Mononuclear cell (primary cell): ENCODE data around the gene DIO3. TPM values are rescaled to one million over a fixed set of nuclear protein-coding genes. Genes with fewer than 3 reads are reported as not detected.

ENCODE experiments used
- H3K27me3 ChIP-seq: 2 replicates; pipeline ENCODE4 v1.6.0; 2011; ENCODE audit warnings: low read length, control low read depth; ENCODE audit not compliant: insufficient read depth
- H3K4me1 ChIP-seq: 2 replicates; pipeline ENCODE4 v1.5.1; 2011; ENCODE audit warnings: mild to moderate bottlenecking, low read length, control low read depth; ENCODE audit not compliant: insufficient read depth
- H3K4me3 ChIP-seq: 2 replicates; pipeline ENCODE4 v1.5.1; 2011; ENCODE audit warnings: mild to moderate bottlenecking, low read length, moderate library complexity
- H3K9me3 ChIP-seq: 2 replicates; pipeline ENCODE4 v1.5.1; 2011; ENCODE audit warnings: low read depth, mild to moderate bottlenecking, control low read depth, low read length
- total RNA-seq: library from RNA; depleted of rRNA; stranded (reverse); fragments of >200 nt; gene quantifications from one replicate; pipeline ENCODE4 v1.2.3, GENCODE V29; 2012

DIO3 gene
- not detected for total RNA-seq

DNA sequence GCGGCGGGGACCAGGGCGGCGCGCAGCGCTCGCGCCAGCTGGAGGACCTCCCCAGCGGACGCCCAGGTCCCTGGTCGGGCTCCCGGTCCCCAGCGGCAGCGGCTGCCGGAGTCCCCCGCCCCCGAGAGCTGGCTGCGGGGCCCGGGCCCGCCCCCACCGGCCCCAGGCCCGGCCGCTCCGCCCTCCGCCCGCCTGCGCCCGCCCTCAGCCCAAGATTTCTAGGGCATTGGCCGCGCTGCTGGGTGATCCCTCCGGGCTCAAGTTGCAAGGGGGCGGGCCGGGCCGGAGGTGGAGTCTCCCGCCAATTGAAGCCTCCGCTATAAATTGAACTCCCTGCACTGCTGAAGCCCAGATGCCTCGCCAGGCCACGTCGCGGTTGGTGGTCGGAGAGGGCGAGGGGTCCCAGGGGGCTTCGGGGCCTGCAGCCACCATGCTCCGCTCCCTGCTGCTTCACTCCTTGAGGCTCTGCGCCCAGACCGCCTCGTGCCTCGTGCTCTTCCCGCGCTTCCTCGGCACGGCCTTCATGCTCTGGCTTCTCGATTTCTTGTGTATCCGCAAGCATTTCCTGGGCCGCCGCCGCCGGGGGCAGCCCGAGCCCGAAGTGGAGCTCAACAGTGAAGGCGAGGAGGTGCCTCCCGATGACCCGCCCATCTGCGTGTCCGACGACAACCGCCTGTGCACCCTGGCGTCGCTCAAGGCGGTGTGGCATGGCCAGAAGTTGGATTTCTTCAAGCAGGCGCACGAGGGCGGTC, at the start of gene DIO3:
TSS of gene DIO3 (plus strand) at position 351 of the 752 bp plus-strand sequence.
- peaks cover 60% of the 10 kb centered on the region for H3K27me3 ChIP-seq
- H3K4me1 ChIP-seq, result no peaks in the 10 kb centered on the region
- H3K4me3 ChIP-seq, result no peak within 1 kb of the TSS
- no peaks in the 10 kb centered on the region for H3K9me3 ChIP-seq

DNA sequence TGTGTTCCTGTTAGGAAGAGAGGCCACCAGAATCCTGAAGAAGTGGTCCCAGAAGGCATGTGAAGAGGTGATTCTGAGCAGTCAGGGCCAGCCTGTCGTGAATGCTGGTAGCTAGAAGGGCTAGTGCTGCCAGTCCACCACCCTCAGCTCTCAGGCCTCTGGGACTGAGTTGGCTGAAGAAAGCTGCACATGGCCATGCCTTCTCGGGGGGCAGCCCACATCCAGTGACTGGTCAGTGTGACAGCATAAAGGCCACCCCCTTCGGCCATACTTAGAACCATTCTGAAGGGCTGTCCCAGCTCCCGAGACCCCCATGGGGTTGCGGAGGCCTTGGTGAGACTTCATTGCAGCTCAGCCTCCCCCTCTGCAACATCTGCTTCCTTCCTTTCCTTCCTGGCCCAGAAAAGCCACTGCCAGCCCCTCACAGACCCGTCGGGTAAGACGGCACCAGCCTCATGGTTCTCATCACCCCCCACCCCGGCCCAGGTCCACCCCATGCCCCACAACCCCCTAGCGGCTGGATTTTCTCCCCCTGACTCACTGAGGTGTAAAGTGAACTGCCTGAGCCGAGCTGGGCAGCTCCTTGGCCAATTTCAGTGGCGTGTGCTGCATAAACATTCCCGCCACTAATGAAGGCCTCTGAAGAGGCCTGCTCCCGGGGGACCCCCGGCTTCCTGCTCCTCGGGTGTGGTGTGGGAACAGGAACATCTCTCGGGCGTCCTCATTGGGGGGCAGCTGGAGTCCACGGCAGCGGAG, 49.5 kb upstream of the DIO3 start:
- Histone ChIP-seq H3K4me3 (no peak overlapping the region), H3K27me3 (no peaks in the 10 kb centered on the region), H3K9me3 (no peaks in the 10 kb centered on the region), H3K4me1 (no peaks in the 10 kb centered on the region)

DNA sequence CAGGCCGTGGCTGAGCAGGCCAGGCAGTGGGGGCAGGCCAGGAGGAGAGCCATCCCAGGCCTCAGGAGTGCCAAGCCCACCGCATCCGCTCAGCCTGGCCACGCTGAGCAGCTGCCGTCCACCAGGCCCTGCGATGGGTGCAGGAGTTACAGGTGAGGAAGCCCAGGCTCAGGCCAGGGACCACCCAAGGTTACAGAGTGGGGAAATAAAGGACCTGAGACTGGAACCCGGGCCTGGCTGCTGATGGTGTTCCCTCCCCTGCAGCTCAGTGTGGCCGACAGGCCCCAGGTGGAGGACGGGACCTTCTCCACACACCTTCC, 49.0 kb upstream of the DIO3 start:
- H3K4me1 ChIP-seq, result no peaks in the 10 kb centered on the region
- H3K4me3 ChIP-seq, result no peak overlapping the region
- no peaks in the 10 kb centered on the region for H3K9me3 ChIP-seq
- H3K27me3 ChIP-seq, result no peaks in the 10 kb centered on the region

DNA sequence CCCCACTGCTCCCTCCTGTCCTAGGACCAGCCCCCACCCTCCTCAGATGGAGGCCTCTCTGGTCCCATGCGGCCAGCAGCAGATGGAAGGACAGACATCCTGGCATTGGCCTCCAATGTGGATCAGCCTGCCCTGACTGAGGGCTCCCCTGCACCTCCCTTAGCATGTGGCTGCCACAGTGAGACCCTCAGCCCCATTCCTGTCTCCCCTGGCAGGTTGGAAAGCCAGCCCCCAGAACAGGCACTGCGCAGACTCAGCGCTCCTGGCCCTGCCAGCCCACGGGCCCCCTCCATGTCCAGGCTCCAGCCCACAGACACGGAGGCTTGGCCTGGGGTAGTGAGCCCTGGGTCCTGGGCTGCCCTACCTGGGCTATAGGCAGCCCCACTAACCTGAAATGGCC, 47.2 kb upstream of the DIO3 start:
- H3K4me3 ChIP-seq, result no peak overlapping the region

DNA sequence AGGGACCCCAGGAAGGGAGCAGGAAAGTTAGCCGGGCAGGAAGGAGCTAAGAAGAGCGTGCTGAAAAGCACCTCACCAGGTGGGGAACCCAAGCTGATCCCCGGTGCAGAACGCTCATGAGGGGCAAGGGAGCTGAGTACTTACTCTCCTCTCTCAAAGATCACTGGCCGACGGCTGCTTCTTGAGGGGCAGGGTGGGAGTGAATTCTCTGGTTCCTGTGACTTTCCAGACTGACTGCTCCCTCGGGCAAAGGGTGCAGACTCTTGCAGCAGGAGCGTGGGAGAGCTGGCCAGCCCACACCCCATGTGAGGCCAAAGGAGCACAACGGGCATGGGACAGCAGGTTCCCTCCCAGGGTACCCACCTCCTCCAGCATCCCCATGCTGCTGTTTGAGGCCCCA, 44.9 kb upstream of the DIO3 start:
- Histone ChIP-seq H3K4me3 (no peak overlapping the region), H3K9me3 (no peaks in the 10 kb centered on the region), H3K4me1 (no peaks in the 10 kb centered on the region), H3K27me3 (no peaks in the 10 kb centered on the region)

More for the DNA sequence above, 47.2 kb upstream of the DIO3 start:
- no peaks in the 10 kb centered on the region for H3K4me1 ChIP-seq
- H3K9me3 ChIP-seq, result no peaks in the 10 kb centered on the region
- H3K27me3 ChIP-seq, result no peaks in the 10 kb centered on the region

DNA sequence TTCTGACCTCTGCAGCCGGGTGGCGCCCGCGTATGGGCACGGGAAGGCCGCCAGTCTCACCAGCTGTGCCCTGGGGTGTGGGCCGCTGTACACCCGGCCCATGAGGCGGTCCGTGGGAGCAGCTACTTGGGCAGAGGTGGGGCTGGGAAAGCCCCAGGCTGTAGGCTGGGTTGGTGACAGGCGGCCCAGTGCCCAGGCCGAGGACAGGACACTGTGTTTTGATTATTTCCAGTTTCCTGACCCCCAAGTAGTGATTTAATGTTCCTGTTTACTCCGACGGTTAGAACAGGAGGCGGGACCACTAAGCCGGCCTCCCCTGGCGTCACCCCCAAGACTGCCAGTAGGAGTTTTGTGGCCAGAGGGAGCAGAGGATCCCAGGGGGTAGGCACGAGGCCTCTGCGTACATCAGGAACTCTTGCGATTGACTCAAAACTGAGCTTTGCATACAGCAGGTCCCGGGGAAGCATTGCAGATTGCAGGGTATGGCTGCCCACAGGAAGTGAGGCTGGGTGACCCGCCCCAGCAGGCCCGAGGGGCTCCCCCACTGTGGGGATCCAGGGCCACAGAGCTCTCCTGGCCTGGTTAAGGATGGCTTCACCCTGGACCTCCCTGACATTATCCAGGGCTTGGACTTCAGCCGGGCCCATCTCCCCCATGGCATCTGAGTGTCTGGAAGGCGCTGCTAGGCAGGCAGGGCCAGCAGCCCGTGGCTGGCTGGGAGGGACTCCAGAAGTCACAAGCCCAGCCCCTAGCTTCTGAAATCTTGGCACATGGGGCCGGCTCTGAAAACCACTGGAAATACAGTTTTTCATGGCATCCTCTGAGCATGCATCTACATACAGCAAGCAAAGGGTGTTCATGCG, 42.5 kb upstream of the DIO3 start:
- H3K27me3 ChIP-seq, result no peaks in the 10 kb centered on the region
- H3K9me3 ChIP-seq, result no peaks in the 10 kb centered on the region
- H3K4me3 ChIP-seq, result no peak overlapping the region
- H3K4me1 ChIP-seq, result no peaks in the 10 kb centered on the region

DNA sequence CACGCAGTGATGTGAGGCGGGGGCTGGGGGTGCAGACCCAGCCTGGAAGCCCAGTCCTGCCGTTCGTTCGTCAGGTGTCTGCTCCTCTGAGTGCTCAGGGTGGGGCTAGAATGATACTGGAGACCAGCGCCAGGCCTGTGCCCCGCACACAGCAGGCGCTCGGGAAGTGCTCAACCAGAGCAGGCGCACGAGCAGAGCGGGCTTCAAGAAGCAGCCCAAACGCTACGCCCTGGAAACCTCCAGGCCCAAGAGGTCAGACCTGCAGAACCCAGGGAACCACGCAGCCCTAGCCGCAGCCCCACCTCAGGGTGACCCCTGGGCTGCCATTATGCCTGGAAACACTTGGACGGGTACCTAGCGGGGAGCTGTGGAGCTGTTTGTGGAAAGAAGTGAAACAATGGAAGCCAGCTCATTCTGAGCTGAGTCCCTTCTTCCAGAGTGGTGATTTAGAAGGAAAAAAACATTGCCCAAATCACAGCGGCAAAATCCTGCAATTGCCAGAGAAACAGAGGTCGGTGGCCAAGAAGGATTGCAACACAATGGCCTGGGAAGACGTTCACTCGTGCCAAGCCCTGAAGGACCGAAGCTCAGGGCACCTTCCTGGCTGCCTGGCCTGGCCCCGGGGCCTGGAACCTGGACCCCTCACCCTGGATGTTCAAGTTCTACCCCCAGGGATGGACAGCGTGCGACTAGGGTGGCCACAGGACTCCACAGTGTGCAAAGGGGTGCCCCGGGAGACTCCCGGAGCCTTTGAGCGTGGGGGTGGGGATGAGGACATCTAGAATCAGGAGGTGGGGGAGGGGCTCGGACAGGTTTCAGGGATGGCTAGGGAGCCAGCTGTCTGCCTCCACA, 40.4 kb upstream of the DIO3 start:
- Histone ChIP-seq H3K27me3 (no peaks in the 10 kb centered on the region), H3K9me3 (no peaks in the 10 kb centered on the region), H3K4me1 (no peaks in the 10 kb centered on the region), H3K4me3 (no peak overlapping the region)

DNA sequence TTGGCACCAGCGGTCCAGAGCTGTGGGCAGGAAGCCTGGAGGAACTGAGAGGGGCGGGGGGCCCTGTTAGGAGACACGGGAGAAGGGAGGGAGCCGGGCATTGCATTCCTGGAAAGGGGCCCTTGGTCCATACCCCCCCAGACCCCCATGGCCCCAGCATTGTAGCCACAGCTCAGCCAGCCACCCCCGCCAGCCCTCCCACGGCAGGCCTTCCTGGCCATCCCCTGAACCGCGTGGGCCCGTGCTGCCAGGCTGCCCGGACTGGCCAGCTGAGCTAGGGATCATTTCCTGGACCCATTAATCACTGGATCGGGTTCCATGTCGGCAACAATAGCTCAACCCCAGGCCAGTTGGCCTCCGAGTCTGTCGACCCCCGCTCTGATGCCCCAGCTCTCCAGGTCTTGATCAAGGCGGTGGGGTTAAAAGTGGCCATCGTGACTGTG, 39.8 kb upstream of the DIO3 start:
- no peak overlapping the region for H3K4me3 ChIP-seq
- H3K4me1 ChIP-seq, result no peaks in the 10 kb centered on the region
- H3K9me3 ChIP-seq, result no peaks in the 10 kb centered on the region
- no peaks in the 10 kb centered on the region for H3K27me3 ChIP-seq

DNA sequence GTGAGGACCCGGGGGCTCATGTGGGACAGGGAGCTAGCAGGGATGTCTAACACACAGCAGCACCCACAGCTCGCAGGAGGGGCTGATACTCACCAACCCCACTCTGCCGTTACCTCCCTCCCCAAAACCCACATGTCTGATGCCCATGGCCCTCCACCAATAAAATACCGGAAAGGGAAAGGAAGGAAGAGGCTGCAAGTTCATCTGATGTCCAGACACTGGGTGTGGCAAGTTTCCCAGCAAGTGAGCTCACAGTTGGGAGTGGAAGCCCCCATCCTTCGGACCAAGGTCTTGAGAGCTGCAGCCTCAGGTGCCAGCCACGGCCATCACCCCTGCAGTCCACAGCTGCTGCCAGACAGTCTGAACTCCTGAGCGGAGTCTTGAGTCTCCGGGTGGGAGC, 39.3 kb upstream of the DIO3 start:
- no peaks in the 10 kb centered on the region for H3K27me3 ChIP-seq
- H3K9me3 ChIP-seq, result no peaks in the 10 kb centered on the region
- no peak overlapping the region for H3K4me3 ChIP-seq
- H3K4me1 ChIP-seq, result no peaks in the 10 kb centered on the region

DNA sequence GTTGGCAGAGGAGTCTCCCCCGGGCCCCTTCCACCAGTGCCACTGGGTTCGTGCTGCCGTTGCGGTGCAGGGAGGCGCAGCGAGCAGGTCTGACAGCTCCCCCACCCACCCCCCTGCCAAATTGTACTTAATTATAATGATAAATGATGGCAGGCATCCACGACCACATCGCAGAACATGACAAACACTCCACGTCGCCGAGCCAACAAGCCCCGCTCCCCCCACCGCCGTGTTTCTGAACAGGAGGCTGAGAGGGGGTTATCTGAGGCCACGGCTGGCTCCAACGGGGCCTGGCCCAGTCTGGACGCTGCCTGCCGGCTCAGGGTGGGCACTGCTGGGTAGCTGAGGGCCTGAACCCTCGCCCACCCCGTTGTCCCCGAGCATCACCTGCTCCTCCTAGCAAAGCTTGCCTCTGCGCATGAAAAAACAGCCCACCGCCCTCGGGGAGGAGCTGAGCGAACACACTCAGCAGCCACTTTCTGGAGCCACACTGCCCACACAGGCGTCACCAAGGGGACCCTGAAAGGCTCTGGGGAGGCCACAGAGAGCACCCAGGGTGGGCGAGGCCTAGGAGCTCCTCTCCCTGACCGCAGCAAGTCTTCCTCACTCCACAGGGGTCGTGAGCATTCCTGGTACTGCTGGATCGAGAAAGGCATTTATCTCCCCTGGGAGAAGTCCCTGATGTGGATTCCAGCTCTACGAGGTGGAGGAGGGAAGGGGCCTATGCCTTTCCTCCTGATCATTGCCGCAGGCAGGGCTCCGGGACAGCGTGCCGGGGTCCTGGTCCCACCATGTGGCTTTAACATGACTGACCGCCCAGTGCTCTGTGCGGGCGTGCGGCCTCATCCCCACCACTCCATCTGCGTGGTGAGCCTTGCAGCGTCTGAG, 35.4 kb upstream of the DIO3 start:
- Histone ChIP-seq H3K4me3 (no peak overlapping the region), H3K9me3 (no peaks in the 10 kb centered on the region), H3K4me1 (no peaks in the 10 kb centered on the region), H3K27me3 (no peaks in the 10 kb centered on the region)

DNA sequence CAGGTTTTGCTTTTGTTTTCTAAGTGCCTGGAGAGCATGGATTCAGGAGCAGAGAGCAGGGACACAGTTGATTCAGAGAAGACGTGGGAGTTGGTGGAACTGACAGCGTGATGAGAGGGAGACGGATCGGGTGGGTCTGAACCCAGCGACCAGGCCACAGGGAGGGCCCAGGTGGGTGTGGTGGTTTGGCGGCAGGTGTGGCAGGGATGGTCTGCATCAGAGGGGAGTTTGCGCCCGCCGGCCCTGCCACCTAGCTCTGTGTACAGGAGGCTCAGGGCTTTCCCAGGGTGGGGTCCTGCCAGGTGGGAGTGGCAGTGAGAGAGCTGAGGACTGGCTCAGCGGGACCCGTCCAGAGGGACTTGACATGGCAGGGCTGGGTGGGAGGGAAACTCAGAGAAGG, 33.3 kb upstream of the DIO3 start:
- no peak overlapping the region for H3K4me3 ChIP-seq
- H3K9me3 ChIP-seq, result no peaks in the 10 kb centered on the region
- no peaks in the 10 kb centered on the region for H3K4me1 ChIP-seq
- no peaks in the 10 kb centered on the region for H3K27me3 ChIP-seq

DNA sequence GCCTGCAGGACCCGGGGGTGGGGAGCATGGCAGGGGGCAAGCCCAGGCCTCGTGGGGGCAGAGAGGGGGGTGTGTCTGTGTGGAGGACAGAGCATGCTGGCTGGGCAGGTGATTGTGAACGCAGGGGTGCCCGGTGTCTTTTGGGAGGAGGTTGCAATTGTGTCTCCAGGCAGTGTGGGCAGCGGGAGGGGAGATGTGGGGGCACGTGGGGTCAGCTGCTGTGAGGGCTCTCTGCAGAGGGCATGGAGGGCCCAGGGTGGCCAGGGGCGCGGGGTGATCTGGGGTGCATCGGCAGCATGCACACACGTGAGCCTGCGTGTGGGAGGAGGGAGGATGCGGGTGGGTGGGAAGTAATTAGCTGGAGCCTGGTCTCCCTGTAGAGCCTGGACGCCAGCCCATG, 32.2 kb upstream of the DIO3 start:
- Histone ChIP-seq H3K9me3 (no peaks in the 10 kb centered on the region), H3K4me3 (no peak overlapping the region), H3K27me3 (no peaks in the 10 kb centered on the region), H3K4me1 (no peaks in the 10 kb centered on the region)

DNA sequence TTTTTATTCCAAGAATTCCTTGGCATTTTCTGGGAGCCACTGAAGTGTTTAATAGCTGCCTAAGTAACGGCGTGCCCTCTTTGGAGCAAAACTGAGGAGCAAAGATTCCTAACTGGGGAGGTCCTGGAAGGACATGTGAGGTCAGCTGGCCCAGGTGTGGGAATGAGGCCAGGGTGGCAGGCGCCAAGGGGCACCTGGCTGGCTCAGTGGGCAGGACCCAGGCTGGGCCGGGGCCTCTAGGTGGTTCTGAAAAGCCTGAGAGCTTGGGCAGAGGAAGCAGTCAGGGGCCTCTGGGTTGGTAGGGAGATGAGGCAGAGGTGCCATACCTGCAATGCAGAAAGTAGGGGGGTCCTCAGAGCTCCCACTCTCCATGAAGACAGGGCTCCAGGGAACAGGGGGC, 27.1 kb upstream of the DIO3 start:
- Histone ChIP-seq H3K4me3 (no peak overlapping the region), H3K9me3 (no peaks in the 10 kb centered on the region), H3K4me1 (peaks cover 21% of the 10 kb centered on the region), H3K27me3 (no peaks in the 10 kb centered on the region)

DNA sequence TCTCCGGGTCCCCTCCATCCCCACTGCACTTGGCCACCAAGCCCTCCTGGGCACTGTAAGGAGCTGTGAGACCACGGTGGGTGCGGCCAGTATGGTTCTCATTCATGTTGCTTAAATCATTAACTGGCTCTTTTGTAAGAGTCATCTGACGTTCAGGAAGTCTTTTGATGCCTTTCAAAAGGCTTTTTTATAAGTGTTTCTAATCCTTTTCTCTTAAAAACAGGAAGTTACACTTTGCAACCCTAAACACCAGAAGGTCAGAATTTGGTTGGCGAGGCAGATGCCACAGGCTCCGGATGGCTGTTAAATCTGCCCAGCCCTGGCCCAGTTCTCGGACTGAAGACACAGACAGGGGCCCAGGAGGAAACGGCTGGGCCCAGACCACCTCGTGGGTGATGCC, 26.1 kb upstream of the DIO3 start:
- Histone ChIP-seq H3K4me3 (no peak overlapping the region), H3K9me3 (no peaks in the 10 kb centered on the region), H3K4me1 (peaks cover 21% of the 10 kb centered on the region), H3K27me3 (no peaks in the 10 kb centered on the region)
